Lung (tissue), 12 donors: ENCODE measurements around the gene DSC3. TPM values are rescaled to one million over a fixed set of nuclear protein-coding genes. Genes with fewer than 3 reads are reported as not detected.
A peak's percentile ranks its signal among the peaks of the same experiment; 100 is the strongest.

Source experiments
- ATAC-seq: fragments of 200-7000 bp; cut with Tn5 transposase; one replicate; pipeline ENCODE4 v1.9.1; 2020; ENCODE audit warnings: moderate number of reproducible peaks; ENCODE audit not compliant: insufficient read depth, low FRiP score
- DNase-seq, 3 donors: peaks; one replicate each; pipeline ENCODE4 v3.0.0-alpha.2; 2013 to 2017
- H3K27ac ChIP-seq, 2 donors: one replicate each; pipeline ENCODE4 v1.5.1; 2013; ENCODE audit warnings: mild to moderate bottlenecking in 2 of 2, moderate library complexity in 2 of 2, control low read depth in 1 of 2, inconsistent platforms in 1 of 2, low read depth in 1 of 2, low read length in 1 of 2
- H3K27me3 ChIP-seq, 3 donors: one replicate each; pipeline ENCODE4 v1.5.1; 2013; ENCODE audit warnings: low read length in 2 of 3; ENCODE audit not compliant: control insufficient read depth in 3 of 3, insufficient read depth in 3 of 3
- H3K36me3 ChIP-seq, 4 donors: one replicate each; pipeline ENCODE4 v1.5.1; 2013; ENCODE audit warnings: low read length in 4 of 4, mild to moderate bottlenecking in 1 of 4, moderate library complexity in 1 of 4; ENCODE audit not compliant: control insufficient read depth in 4 of 4, insufficient read depth in 4 of 4
- H3K4me1 ChIP-seq, 5 donors: one replicate each; pipeline ENCODE4 v1.5.1; 2013; ENCODE audit warnings: low read length in 5 of 5, mild to moderate bottlenecking in 2 of 5, moderate library complexity in 1 of 5; ENCODE audit not compliant: control insufficient read depth in 5 of 5, insufficient read depth in 5 of 5
- H3K4me3 ChIP-seq: one replicate; pipeline ENCODE4 v1.5.1; 2013; ENCODE audit warnings: mild to moderate bottlenecking, control low read depth, moderate library complexity
- H3K9ac ChIP-seq, 2 donors: one replicate each; pipeline ENCODE4 v1.5.1; 2013; ENCODE audit warnings: low read length in 2 of 2, control low read depth in 1 of 2; ENCODE audit not compliant: insufficient read depth in 1 of 2
- H3K9me3 ChIP-seq, 4 donors: one replicate each; pipeline ENCODE4 v1.5.1; 2013; ENCODE audit warnings: low read length in 3 of 4, mild to moderate bottlenecking in 1 of 4, moderate library complexity in 1 of 4; ENCODE audit not compliant: control insufficient read depth in 4 of 4, insufficient read depth in 3 of 4
- CTCF ChIP-seq: IDR thresholded peaks from 2 replicates; pipeline ENCODE4 v1.5.1; 2012; ENCODE audit warnings: mild to moderate bottlenecking; ENCODE audit errors: control extremely low read depth, extremely low read depth
- WGBS, 2 donors: extraction: QIAGEN DNeasy Blood & Tissue Kit; methylation state at CpG; one replicate each; pipeline ENCODE4 v1.1.7; 2013; 5-methylcytosine and 5-hydroxymethylcytosine counted together
- polyA plus RNA-seq, 2 donors: library from polyadenylated mRNA; stranded (reverse); fragments of 200-250 nt; gene quantifications; one replicate each; pipeline ENCODE4 v1.2.1, GENCODE V29; 2013
- total RNA-seq, 2 donors: library from RNA; depleted of rRNA in 1 of 2; stranded (reverse); fragments of >200 nt in 1 of 2; gene quantifications; one replicate each; pipeline ENCODE4 v1.2.1, GENCODE V29; 2014 to 2021
- donor health status: control.
- donor health status: control.
- donor health status: Bipolar disorder and iron deficiency.
- donor health status: healthy.
- donor health status: DM: yes; HTN: yes; CAD: no.

Gene DSC3
- total and polyA plus RNA-seq, 4 donors = 0.41 to 1.3 (median 0.52) TPM

DNA sequence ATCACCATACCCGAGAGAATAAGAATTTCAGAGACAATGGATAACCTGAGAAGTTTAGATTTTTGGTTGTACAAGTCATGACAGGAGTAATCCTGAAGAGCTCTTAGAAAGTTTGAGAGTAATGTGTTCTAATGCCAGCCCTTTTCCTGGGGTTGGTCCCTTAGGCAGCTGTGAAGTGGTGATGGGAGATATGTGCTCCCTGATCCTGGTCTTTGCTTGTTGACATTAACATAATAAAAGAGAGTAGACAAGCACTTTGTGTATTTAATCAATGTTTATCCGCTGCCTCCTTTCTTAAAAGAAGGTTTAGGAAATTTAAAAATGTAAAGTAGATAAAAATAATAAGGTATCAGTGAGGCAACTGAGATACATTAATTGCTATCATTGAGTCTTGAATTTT is 13.8 kb upstream of the DSC3 start:
- H3K4me1 ChIP-seq = peaks cover 0 to 12% (median 0%) of the 10 kb centered on the region in 5 donors
- no peak overlapping the region for H3K9ac ChIP-seq
- DNase-seq = no peak
- 77 to 78% methylated on average over 2 of the region's 2 CpGs for WGBS, 2 donors
- no peak overlapping the region for H3K4me3 ChIP-seq
- no peak overlapping the region for H3K27ac ChIP-seq
- no peaks in the 10 kb centered on the region for H3K36me3 ChIP-seq
- ATAC-seq = no peak
- TF ChIP-seq CTCF = no peak
- peaks cover 0 to 2% (median 0%) of the 10 kb centered on the region in 4 donors for H3K9me3 ChIP-seq
- no peaks in the 10 kb centered on the region for H3K27me3 ChIP-seq

GRCh38 chr18:31050635-31051034 is 8.1 kb upstream of the DSC3 start:
- TF ChIP-seq CTCF = no peak
- Histone ChIP-seq H3K27me3 (peaks cover 0 to 6% (median 5%) of the 10 kb centered on the region in 3 donors), H3K4me1 (peaks cover 0 to 4% (median 0%) of the 10 kb centered on the region in 5 donors), H3K4me3 (no peak overlapping the region), H3K27ac (no peak overlapping the region), H3K9me3 (peaks cover 0 to 3% (median 0%) of the 10 kb centered on the region in 4 donors), H3K36me3 (no peaks in the 10 kb centered on the region), H3K9ac (no peak overlapping the region)
- no peak for DNase-seq
- no peak for ATAC-seq
- WGBS, 2 donors = 87 to 90% methylated on average over 3 of the region's 3 CpGs

DNA sequence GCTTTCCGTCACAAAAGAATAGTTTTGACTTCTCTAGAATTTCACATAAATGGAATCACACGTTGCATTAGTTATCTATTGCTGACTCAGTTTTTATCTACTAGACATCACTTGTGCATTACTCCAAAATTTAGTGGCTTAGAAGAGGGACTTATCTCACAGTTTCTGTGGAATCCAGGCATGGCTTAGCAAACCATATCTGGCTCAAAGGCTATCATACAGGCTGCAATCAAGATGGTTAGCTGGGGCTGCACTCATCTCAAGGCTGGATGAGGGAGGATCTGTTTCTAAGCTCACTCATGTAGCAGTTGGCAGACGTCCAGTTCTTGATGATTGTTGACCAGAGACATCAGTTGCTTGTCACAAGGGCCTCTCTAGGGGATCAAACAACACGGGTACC is 6.6 kb upstream of the DSC3 start:
- peaks cover 0 to 4% (median 0%) of the 10 kb centered on the region in 5 donors for H3K4me1 ChIP-seq
- H3K9me3 ChIP-seq = peaks cover 0 to 4% (median 0%) of the 10 kb centered on the region in 4 donors
- no peaks in the 10 kb centered on the region for H3K36me3 ChIP-seq
- H3K4me3 ChIP-seq = no peak overlapping the region
- no peak overlapping the region for H3K27ac ChIP-seq
- ATAC-seq (no peak), DNase-seq (peak in 1 of 3 donors; percentile 17)
- no peak for TF ChIP-seq CTCF
- peaks cover 0 to 18% (median 11%) of the 10 kb centered on the region in 3 donors for H3K27me3 ChIP-seq
- H3K9ac ChIP-seq = no peak overlapping the region
- WGBS, 2 donors = 57 to 77% methylated on average over 4 of the region's 4 CpGs

DNA sequence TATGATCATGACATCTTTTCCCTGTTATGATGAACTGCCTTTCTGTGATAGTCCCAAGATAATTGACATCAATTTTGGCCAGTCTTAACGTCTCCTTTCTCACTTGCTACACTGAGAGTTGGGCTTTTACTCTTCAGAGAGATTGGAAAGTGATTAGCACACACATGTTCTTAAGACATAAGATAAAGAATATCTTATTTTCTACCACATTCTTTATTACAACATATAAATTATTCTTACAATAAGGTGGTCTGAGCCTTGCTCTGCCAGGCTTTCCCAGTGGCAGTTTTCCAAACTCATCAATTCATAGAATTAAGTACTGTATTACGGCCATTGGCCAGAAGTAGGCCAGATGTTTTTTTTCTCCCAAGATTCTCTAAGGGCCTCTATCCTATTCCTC is 5.7 kb upstream of the DSC3 start:
- ATAC-seq (no peak), DNase-seq (peak in 2 of 3 donors; percentile 13 to 37)
- H3K4me1 ChIP-seq = peaks cover 0 to 4% (median 0%) of the 10 kb centered on the region in 5 donors
- peaks cover 0 to 28% (median 21%) of the 10 kb centered on the region in 3 donors for H3K27me3 ChIP-seq
- no peak overlapping the region for H3K27ac ChIP-seq
- no peak for TF ChIP-seq CTCF
- H3K4me3 ChIP-seq = no peak overlapping the region
- H3K36me3 ChIP-seq = no peaks in the 10 kb centered on the region
- 69 to 86% methylated on average over 2 of the region's 2 CpGs for WGBS, 2 donors
- H3K9me3 ChIP-seq = peaks cover 0 to 4% (median 0%) of the 10 kb centered on the region in 4 donors
- no peak overlapping the region for H3K9ac ChIP-seq
